Measurements from ENCODE around the gene TIE1. TPM values are rescaled to one million over a fixed set of nuclear protein-coding genes. Genes with fewer than 3 reads are reported as not detected.
A peak's percentile ranks its signal among the peaks of the same experiment; 100 is the strongest.

The TIE1 gene
- total RNA-seq, 1 donor from 2014 or later, result 0.21 TPM

GRCh38 chr1:43327549-43328292, 26.9 kb downstream of the TIE1 start:
- Histone ChIP-seq H4K20me1 (ENCODE audit: low read depth) (no peaks in the 10 kb centered on the region), H3K79me2 (ENCODE audit: low read depth) (no peaks in the 10 kb centered on the region), H3K27ac (no peak overlapping the region), H3K4me2 (no peak overlapping the region), H3K27me3 (no peaks in the 10 kb centered on the region), H3K9ac (no peak overlapping the region), H3K9me3 (ENCODE audit: low read depth) (no peaks in the 10 kb centered on the region), H3K4me1 (no peaks in the 10 kb centered on the region), H3K4me3 (no peak overlapping the region), H2AFZ (replicated peaks) (no peak overlapping the region), H3K36me3 (no peaks in the 10 kb centered on the region), H3F3A (ENCODE audit: low read depth) (no peaks in the 10 kb centered on the region)
- Mint-ChIP-seq H3K27ac (no peak overlapping the region), H3K4me3 (no peak overlapping the region), H3K36me3 (no peaks in the 10 kb centered on the region), H3K9me3 (peaks cover 29% of the 10 kb centered on the region), H3K4me1 (peaks cover 4% of the 10 kb centered on the region), H3K27me3 (ENCODE audit: insufficient read depth, low read depth) (peaks cover 4% of the 10 kb centered on the region)
- TF ChIP-seq EZH2phosphoT487 (IDR thresholded peaks at IDR 0.05), result no peak
- no peak for TF ChIP-seq EZH2 (IDR thresholded peaks at IDR 0.05)
- no peak for TF ChIP-seq CTCF (IDR thresholded peaks at IDR 0.05)
- DNase-seq (ENCODE audit: low spot score), result no peak

GRCh38 chr1:43329995-43330751, 29.4 kb downstream of the TIE1 start:
- Histone ChIP-seq H3K27me3 (no peaks in the 10 kb centered on the region), H3K36me3 (no peaks in the 10 kb centered on the region), H3K27ac (no peak overlapping the region), H3K79me2 (ENCODE audit: low read depth) (no peaks in the 10 kb centered on the region), H3K4me3 (no peak overlapping the region), H4K20me1 (ENCODE audit: low read depth) (no peaks in the 10 kb centered on the region), H3F3A (ENCODE audit: low read depth) (no peaks in the 10 kb centered on the region), H3K9me3 (ENCODE audit: low read depth) (no peaks in the 10 kb centered on the region), H3K4me1 (no peaks in the 10 kb centered on the region), H2AFZ (replicated peaks) (peak overlapping the region; percentile 63), H3K9ac (no peak overlapping the region), H3K4me2 (no peak overlapping the region)
- H3K27me3 Mint-ChIP-seq (ENCODE audit: insufficient read depth, low read depth), result peaks cover 5% of the 10 kb centered on the region
- no peak for DNase-seq (ENCODE audit: low spot score)
- H3K4me1 Mint-ChIP-seq, result peaks cover 4% of the 10 kb centered on the region
- TF ChIP-seq EZH2phosphoT487 (IDR thresholded peaks at IDR 0.05) (no peak), CTCF (IDR thresholded peaks at IDR 0.05) (no peak), EZH2 (IDR thresholded peaks at IDR 0.05) (no peak)
- peaks cover 24% of the 10 kb centered on the region for H3K9me3 Mint-ChIP-seq
- H3K4me3 Mint-ChIP-seq, result no peak overlapping the region
- no peaks in the 10 kb centered on the region for H3K36me3 Mint-ChIP-seq
- H3K27ac Mint-ChIP-seq, result no peak overlapping the region

GRCh38 chr1:43331688-43332087, 30.9 kb downstream of the TIE1 start:
- no peaks in the 10 kb centered on the region for H3K9me3 ChIP-seq (ENCODE audit: low read depth)
- no peaks in the 10 kb centered on the region for H3K27me3 ChIP-seq
- H3K36me3 ChIP-seq, result no peaks in the 10 kb centered on the region
- H3K36me3 Mint-ChIP-seq, result no peaks in the 10 kb centered on the region
- H3K27ac ChIP-seq, result no peak overlapping the region
- no peak overlapping the region for H3K4me3 Mint-ChIP-seq
- H3K4me1 ChIP-seq, result peaks cover 1% of the 10 kb centered on the region
- no peak overlapping the region for H3K9ac ChIP-seq
- peaks cover 10% of the 10 kb centered on the region for H3K4me1 Mint-ChIP-seq
- no peak overlapping the region for H2AFZ ChIP-seq (replicated peaks)
- peaks cover 12% of the 10 kb centered on the region for H3K9me3 Mint-ChIP-seq
- H3K27ac Mint-ChIP-seq, result no peak overlapping the region
- no peaks in the 10 kb centered on the region for H3K79me2 ChIP-seq (ENCODE audit: low read depth)
- no peak for DNase-seq (ENCODE audit: low spot score)
- TF ChIP-seq EZH2phosphoT487 (IDR thresholded peaks at IDR 0.05), result no peak
- no peak for TF ChIP-seq EZH2 (IDR thresholded peaks at IDR 0.05)
- TF ChIP-seq CTCF (IDR thresholded peaks at IDR 0.05), result no peak
- H3K4me3 ChIP-seq, result no peak overlapping the region
- H3K27me3 Mint-ChIP-seq (ENCODE audit: insufficient read depth, low read depth), result peaks cover 5% of the 10 kb centered on the region
- H3K4me2 ChIP-seq, result no peak overlapping the region
- H4K20me1 ChIP-seq (ENCODE audit: low read depth), result no peaks in the 10 kb centered on the region
- H3F3A ChIP-seq (ENCODE audit: low read depth), result no peaks in the 10 kb centered on the region

Measured in neural progenitor cell (in vitro differentiated cells).